ENCODE results near the gene KATNAL1. TPM values are rescaled to one million over a fixed set of nuclear protein-coding genes. Genes with fewer than 3 reads are reported as not detected.

KATNAL1 gene
- 8.5 TPM for polyA plus RNA-seq (2012; ENCODE audit: insufficient read depth, insufficient read length)

GRCh38 chr13:30307194-30307970 lies at the start of gene KATNAL1:
Gene KATNAL1 (minus strand): TSS chr13:30307551. CDS start chr13:30283777, 23,774 bp downstream.
- peak within 1 kb of the TSS; percentile 74 for H3K4me3 ChIP-seq (ENCODE audit: low read length)

GRCh38 chr13:30355839-30356238 lies 48.5 kb upstream of the KATNAL1 start:
- H3K4me3 ChIP-seq (ENCODE audit: low read length), result peak overlapping the region; percentile 26
- peak; percentile 62 for DNase-seq (ENCODE audit: low read depth, low spot score)

More at GRCh38 chr13:30307194-30307970, at the start of gene KATNAL1:
- DNase-seq (ENCODE audit: low read depth, low spot score), result peak; percentile 65

- H3K4me3 ChIP-seq (ENCODE audit: low read length), result peak overlapping the region; percentile 40
- peak; percentile 84 for DNase-seq (ENCODE audit: low read depth, low spot score)
Measured at GRCh38 chr13:30355384-30355699, 48.0 kb upstream of the KATNAL1 start.

GRCh38 chr13:30354493-30355383 lies 47.4 kb upstream of the KATNAL1 start:
- peak; percentile 98 for DNase-seq (ENCODE audit: low read depth, low spot score)
- peak overlapping the region; percentile 40 for H3K4me3 ChIP-seq (ENCODE audit: low read length)

GRCh38 chr13:30353471-30354215 lies 46.3 kb upstream of the KATNAL1 start:
- no peak overlapping the region for H3K4me3 ChIP-seq (ENCODE audit: low read length)
- no peak for DNase-seq (ENCODE audit: low read depth, low spot score)

GRCh38 chr13:30353060-30353459 lies 45.7 kb upstream of the KATNAL1 start:
- no peak overlapping the region for H3K4me3 ChIP-seq (ENCODE audit: low read length)
- no peak for DNase-seq (ENCODE audit: low read depth, low spot score)

- H3K4me3 ChIP-seq (ENCODE audit: low read length), result no peak overlapping the region
- DNase-seq (ENCODE audit: low read depth, low spot score), result no peak
Measured at GRCh38 chr13:30352121-30352520, 44.8 kb upstream of the KATNAL1 start.

GRCh38 chr13:30346789-30347167 lies 39.4 kb upstream of the KATNAL1 start:
- H3K4me3 ChIP-seq (ENCODE audit: low read length), result no peak overlapping the region
- DNase-seq (ENCODE audit: low read depth, low spot score), result no peak

GRCh38 chr13:30346153-30346788 lies 38.9 kb upstream of the KATNAL1 start:
- peak; percentile 95 for DNase-seq (ENCODE audit: low read depth, low spot score)
- H3K4me3 ChIP-seq (ENCODE audit: low read length), result no peak overlapping the region; the same call in 1 of the 2 replicates

- H3K4me3 ChIP-seq (ENCODE audit: low read length), result no peak overlapping the region
- no peak for DNase-seq (ENCODE audit: low read depth, low spot score)
Measured at GRCh38 chr13:30345426-30346100, 38.2 kb upstream of the KATNAL1 start.

- no peak for DNase-seq (ENCODE audit: low read depth, low spot score)
- H3K4me3 ChIP-seq (ENCODE audit: low read length), result no peak overlapping the region
Measured at GRCh38 chr13:30341815-30342570, 34.6 kb upstream of the KATNAL1 start.

- DNase-seq (ENCODE audit: low read depth, low spot score), result no peak
- H3K4me3 ChIP-seq (ENCODE audit: low read length), result no peak overlapping the region
Measured at GRCh38 chr13:30340331-30341250, 33.2 kb upstream of the KATNAL1 start.

GRCh38 chr13:30339738-30340330 lies 32.5 kb upstream of the KATNAL1 start:
- no peak for DNase-seq (ENCODE audit: low read depth, low spot score)
- no peak overlapping the region for H3K4me3 ChIP-seq (ENCODE audit: low read length)

GRCh38 chr13:30338952-30339351 lies 31.6 kb upstream of the KATNAL1 start:
- no peak for DNase-seq (ENCODE audit: low read depth, low spot score)
- no peak overlapping the region for H3K4me3 ChIP-seq (ENCODE audit: low read length)

GRCh38 chr13:30338331-30338851 lies 31.0 kb upstream of the KATNAL1 start:
- H3K4me3 ChIP-seq (ENCODE audit: low read length), result no peak overlapping the region
- no peak for DNase-seq (ENCODE audit: low read depth, low spot score)

- no peak for DNase-seq (ENCODE audit: low read depth, low spot score)
- no peak overlapping the region for H3K4me3 ChIP-seq (ENCODE audit: low read length)
Measured at GRCh38 chr13:30337061-30337610, 29.8 kb upstream of the KATNAL1 start.
